HCT116 (cell line): Measurements from ENCODE around the gene TNS2. TPM values are rescaled to one million over a fixed set of nuclear protein-coding genes. Genes with fewer than 3 reads are reported as not detected.

ENCODE experiments used
- ATAC-seq: fragments of 200-7000 bp; cut with Tn5 transposase; 2 replicates; pipeline ENCODE4 v1.9.1; 2020; ENCODE audit warnings: mild to moderate bottlenecking, moderate library complexity
- BruUV-seq: library from RNA; stranded (reverse); fragments of 400-500 nt; replicated peaks from 2 replicates; lab custom pipeline; 2021; lab: Mats Ljungman, UMichigan
- CTCF ChIA-PET: fragments of 300-600 bp; sonication (Branson Sonifier 250); formaldehyde crosslinking; loops from one replicate; lab custom pipeline; 2021; ENCODE audit warnings: antibody characterized with exemption; lab: Charles Lee
- POLR2A ChIA-PET: fragments of 300-600, 350-600 bp; sonication (Branson Sonifier 250); formaldehyde crosslinking; loops from one replicate; lab custom pipeline; 2021; ENCODE audit warnings: antibody characterized with exemption; lab: Charles Lee
- RAD21 ChIA-PET, 2 experiments: fragments of 300-600 bp; sonication (Branson Sonifier 250); formaldehyde crosslinking; loops; one replicate each; lab custom pipeline; 2023; ENCODE audit warnings: low total read pairs in 2 of 2; ENCODE audit not compliant: uncharacterized antibody in 2 of 2, unreplicated experiment in 2 of 2, low non-redundant PET in 1 of 2; lab: Charles Lee
- DNase-seq: peaks from one replicate; pipeline ENCODE4 v3.0.0-alpha.2; 2010; ENCODE audit warnings: low read depth, low spot score
- H2AFZ ChIP-seq: fragments of 200-600 bp; shearing (Covaris generic), sonication (generic); 2 replicates; pipeline ENCODE4 v1.6.1; 2017; ENCODE audit warnings: low read depth, mixed run types, mixed read lengths, antibody characterized with exemption, low read length; ENCODE audit not compliant: poor library complexity, severe bottlenecking
- H3K27ac ChIP-seq: 2 replicates; pipeline ENCODE4 v1.5.1; 2012; ENCODE audit warnings: low read depth, low read length
- H3K27me3 ChIP-seq: fragments of 200-600 bp; sonication (generic); 2 replicates; pipeline ENCODE4 v1.6.1; 2016; ENCODE audit warnings: mixed run types, low read length, mixed read lengths; ENCODE audit not compliant: insufficient read depth
- H3K36me3 ChIP-seq, 2 experiments: fragments of 200-500 bp in 1 of 2; fragments of 200-600 bp in 1 of 2; sonication (Bioruptor generic) in 1 of 2; sonication (generic) in 1 of 2; 2 replicates each; pipeline versions ENCODE4 v1.5.1 to v1.6.1; 2014 to 2016; ENCODE audit warnings: low read length in 2 of 2, inconsistent platforms in 1 of 2, mixed read lengths in 1 of 2, mixed run types in 1 of 2; ENCODE audit not compliant: insufficient read depth in 2 of 2, control insufficient read depth in 1 of 2
- H3K4me1 ChIP-seq, 2 experiments: fragments of 200-600 bp in 1 of 2; sonication (generic) in 1 of 2; 2 replicates each; pipeline versions ENCODE4 v1.5.1 to v1.6.1; 2012 to 2017; ENCODE audit warnings: low read length in 2 of 2, inconsistent platforms in 1 of 2, mild to moderate bottlenecking in 1 of 2, mixed read lengths in 1 of 2, mixed run types in 1 of 2, moderate library complexity in 1 of 2; ENCODE audit not compliant: insufficient read depth in 2 of 2, control insufficient read depth in 1 of 2
- H3K4me2 ChIP-seq: fragments of 200-600 bp; sonication (generic); 2 replicates; pipeline ENCODE4 v1.6.1; 2017; ENCODE audit warnings: mixed run types, low read length, mixed read lengths
- H3K4me3 ChIP-seq, 2 experiments: fragments of 200-600 bp in 1 of 2; sonication (generic) in 1 of 2; replicated peaks in 1 of 2; 2 replicates each; pipeline ENCODE4 v1.5.1; 2011 to 2016; ENCODE audit warnings: low read length in 2 of 2, control low read depth in 1 of 2, low read depth in 1 of 2, mild to moderate bottlenecking in 1 of 2, mixed read lengths in 1 of 2, mixed run types in 1 of 2
- H3K79me2 ChIP-seq: fragments of 200-600 bp; sonication (generic); 2 replicates; pipeline ENCODE4 v1.6.1; 2017; ENCODE audit warnings: mild to moderate bottlenecking, mixed run types, low read length, moderate library complexity, mixed read lengths; ENCODE audit not compliant: insufficient read depth
- H3K9ac ChIP-seq: fragments of 200-600 bp; sonication (generic); 2 replicates; pipeline ENCODE4 v1.6.1; 2016; ENCODE audit warnings: low read length, mixed read lengths
- H3K9me2 ChIP-seq: fragments of 200-600 bp; sonication (generic), shearing (Covaris generic); 2 replicates; pipeline ENCODE4 v1.6.1; 2017; ENCODE audit warnings: mixed run types, mild to moderate bottlenecking, moderate library complexity; ENCODE audit not compliant: insufficient read depth
- H3K9me3 ChIP-seq, 2 experiments: fragments of 200-500 bp in 1 of 2; fragments of 200-600 bp in 1 of 2; sonication (Bioruptor generic) in 1 of 2; sonication (generic) in 1 of 2; 2 replicates each; pipeline ENCODE4 v1.6.1; 2014 to 2017; ENCODE audit warnings: low read length in 2 of 2, mixed read lengths in 2 of 2, inconsistent platforms in 1 of 2, low read depth in 1 of 2, mild to moderate bottlenecking in 1 of 2, mixed run types in 1 of 2, moderate library complexity in 1 of 2; ENCODE audit not compliant: control insufficient read depth in 1 of 2, insufficient read depth in 1 of 2
- H4K20me1 ChIP-seq: fragments of 200-600 bp; sonication (generic), shearing (Covaris generic); 2 replicates; pipeline ENCODE4 v1.6.1; 2017; ENCODE audit warnings: mixed run types, mild to moderate bottlenecking, moderate library complexity; ENCODE audit not compliant: insufficient read depth
- CBX3 ChIP-seq: IDR thresholded peaks from 2 replicates; pipeline ENCODE4 v1.6.1; 2012; ENCODE audit warnings: low read depth
- ELF1 ChIP-seq: IDR thresholded peaks from 2 replicates; pipeline ENCODE4 v1.6.1; 2012; ENCODE audit warnings: low read depth, borderline replicate concordance
- EZH2phosphoT487 ChIP-seq: fragments of 200-600 bp; IDR thresholded peaks from 2 replicates; pipeline ENCODE4 v1.6.1; 2018; ENCODE audit warnings: antibody characterized with exemption, borderline replicate concordance
- RAD21 ChIP-seq: IDR thresholded peaks from 2 replicates; pipeline ENCODE4 v1.6.1; 2012; ENCODE audit warnings: low read depth, mild to moderate bottlenecking
- SP1 ChIP-seq: IDR thresholded peaks from 2 replicates; pipeline ENCODE4 v1.6.1; 2012; ENCODE audit warnings: low read depth
- TCF7L2 ChIP-seq: IDR thresholded peaks from 2 replicates; pipeline ENCODE4 v1.7.0; 2011; ENCODE audit warnings: borderline replicate concordance, inconsistent platforms; ENCODE audit not compliant: insufficient read depth, insufficient read length; ENCODE audit errors: extremely low read depth
- ZNF274 ChIP-seq: fragments of 200-500 bp; sonication (Bioruptor generic); IDR thresholded peaks from 2 replicates; pipeline ENCODE4 v1.6.1; 2014; ENCODE audit warnings: mild to moderate bottlenecking, low read depth, low read length, inconsistent platforms
- intact Hi-C: fragments of 100-400 bp; cut with micrococcal nuclease; formaldehyde crosslinking; loops from 2 replicates; pipeline ENCODE4 v1.10.0; 2022
- total RNA-seq: library from RNA; stranded (reverse); gene quantifications from one replicate; pipeline ENCODE4 v1.2.1, GENCODE V29; 2021; ENCODE audit not compliant: unreplicated experiment
- TF ChIP-seq, protein P1 (sequence below): IDR thresholded peaks from 2 replicates; pipeline ENCODE4 v1.6.1; 2011; ENCODE audit warnings: mild to moderate bottlenecking, low read length, moderate library complexity; ENCODE audit not compliant: insufficient replicate concordance; ENCODE audit errors: extremely low read depth
- TF ChIP-seq, protein P2 (sequence below): IDR thresholded peaks from 2 replicates; pipeline ENCODE4 v1.6.1; 2012

The TNS2 gene
- total RNA-seq, 1 experiment from 2014 or later = 25.7 TPM

DNA sequence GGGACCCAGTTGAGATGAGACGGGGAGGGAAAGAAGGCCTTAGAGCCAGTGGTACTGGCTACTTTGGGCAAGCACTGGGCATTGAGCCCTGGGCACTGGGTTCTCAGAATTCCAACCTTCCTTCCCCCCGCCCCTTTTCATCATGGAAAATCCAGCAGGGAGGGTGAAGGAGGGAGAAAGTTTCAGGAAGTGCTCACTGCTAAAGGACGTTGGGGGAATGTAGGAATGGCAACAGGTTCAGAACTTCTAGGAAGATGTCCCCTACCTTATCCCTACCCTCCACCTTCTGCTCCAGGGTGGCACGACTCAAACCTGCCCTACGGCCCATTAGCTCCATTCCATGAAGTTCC is 4.2 kb upstream of the TNS2 start:
- RAD21 ChIA-PET = interaction anchor here in 1 of 2 experiments (1.0 kb wide), 1 partner anchor 53 kb away, joined by 3 read pairs; no protein-coding TSS in a partner anchor
- POLR2A ChIA-PET = interaction anchor here (1.1 to 3.0 kb wide), 3 partner anchors 9 to 40 kb away, joined by 3 to 14 read pairs (median 3); partner anchors contain the start of gene EIF4B
- no peak for TF ChIP-seq EZH2phosphoT487
- no peak for TF ChIP-seq TCF7L2
- TF ChIP-seq, protein P1, sequence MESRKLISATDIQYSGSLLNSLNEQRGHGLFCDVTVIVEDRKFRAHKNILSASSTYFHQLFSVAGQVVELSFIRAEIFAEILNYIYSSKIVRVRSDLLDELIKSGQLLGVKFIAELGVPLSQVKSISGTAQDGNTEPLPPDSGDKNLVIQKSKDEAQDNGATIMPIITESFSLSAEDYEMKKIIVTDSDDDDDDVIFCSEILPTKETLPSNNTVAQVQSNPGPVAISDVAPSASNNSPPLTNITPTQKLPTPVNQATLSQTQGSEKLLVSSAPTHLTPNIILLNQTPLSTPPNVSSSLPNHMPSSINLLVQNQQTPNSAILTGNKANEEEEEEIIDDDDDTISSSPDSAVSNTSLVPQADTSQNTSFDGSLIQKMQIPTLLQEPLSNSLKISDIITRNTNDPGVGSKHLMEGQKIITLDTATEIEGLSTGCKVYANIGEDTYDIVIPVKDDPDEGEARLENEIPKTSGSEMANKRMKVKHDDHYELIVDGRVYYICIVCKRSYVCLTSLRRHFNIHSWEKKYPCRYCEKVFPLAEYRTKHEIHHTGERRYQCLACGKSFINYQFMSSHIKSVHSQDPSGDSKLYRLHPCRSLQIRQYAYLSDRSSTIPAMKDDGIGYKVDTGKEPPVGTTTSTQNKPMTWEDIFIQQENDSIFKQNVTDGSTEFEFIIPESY = no peak
- no peak for TF ChIP-seq SP1
- TF ChIP-seq CBX3 = no peak
- TF ChIP-seq RAD21 = no peak
- TF ChIP-seq ELF1 = no peak
- no peak for TF ChIP-seq ZNF274
- TF ChIP-seq, protein P2, sequence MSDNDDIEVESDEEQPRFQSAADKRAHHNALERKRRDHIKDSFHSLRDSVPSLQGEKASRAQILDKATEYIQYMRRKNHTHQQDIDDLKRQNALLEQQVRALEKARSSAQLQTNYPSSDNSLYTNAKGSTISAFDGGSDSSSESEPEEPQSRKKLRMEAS = no peak
- peak overlapping the region; percentile 81 to 83 for H3K4me3 ChIP-seq
- H2AFZ ChIP-seq = no peak overlapping the region
- CTCF ChIA-PET = interaction anchor here (1.5 to 1.7 kb wide), 2 partner anchors 12 to 20 kb away, joined by 4 read pairs; no protein-coding TSS in a partner anchor
- H3K79me2 ChIP-seq = peaks cover 6% of the 10 kb centered on the region; the same call in 1 of the 2 replicates
- peak overlapping the region; percentile 93 for H3K9ac ChIP-seq
- H3K9me3 ChIP-seq = no peaks in the 10 kb centered on the region
- H3K9me2 ChIP-seq = no peaks in the 10 kb centered on the region
- BruUV-seq = no TSS peak
- H3K4me2 ChIP-seq = peak overlapping the region; percentile 90
- DNase-seq = no peak
- H4K20me1 ChIP-seq = no peaks in the 10 kb centered on the region
- H3K4me1 ChIP-seq = peaks cover 48 to 72% of the 10 kb centered on the region in 2 experiments
- H3K27me3 ChIP-seq = no peaks in the 10 kb centered on the region
- intact Hi-C loops = loop anchor here (5.0 kb wide), 2 partner anchors 38 to 322 kb away; partner anchors contain the start of gene EIF4B
- peak overlapping the region; percentile 97 for H3K27ac ChIP-seq
- ATAC-seq = no peak
- H3K36me3 ChIP-seq = no peaks in the 10 kb centered on the region; a peak in 1 of 4 replicates
